Erythroblast (primary cell): ENCODE results near the gene ZNF761.

Experiments used
- GATA1 ChIP-seq: IDR thresholded peaks from 2 replicates; pipeline ENCODE4 v1.6.1; 2011; ENCODE audit warnings: low read depth, mild to moderate bottlenecking, control low read depth, low read length, moderate library complexity
- POLR2A ChIP-seq: IDR thresholded peaks from 2 replicates; pipeline ENCODE4 v1.6.1; 2011; ENCODE audit warnings: mild to moderate bottlenecking, low read length

GRCh38 chr19:53471916-53472315 is 40.1 kb downstream of the ZNF761 start:
- TF ChIP-seq POLR2A (no peak), GATA1 (no peak)
